K562 (cell line): ENCODE data around the gene AGBL1.

Experiments used
- EZH2 ChIP-seq: IDR thresholded peaks from 2 replicates; pipeline ENCODE4 v1.6.1; 2012; ENCODE audit warnings: low read depth, mild to moderate bottlenecking, inconsistent platforms, low read length, borderline replicate concordance
- PHF8 ChIP-seq: fragments of 200-600 bp; sonication (generic); IDR thresholded peaks from 2 replicates; pipeline ENCODE4 v1.6.1; 2012; ENCODE audit warnings: mixed run types, mild to moderate bottlenecking, inconsistent platforms, low read length, moderate library complexity, borderline replicate concordance

DNA sequence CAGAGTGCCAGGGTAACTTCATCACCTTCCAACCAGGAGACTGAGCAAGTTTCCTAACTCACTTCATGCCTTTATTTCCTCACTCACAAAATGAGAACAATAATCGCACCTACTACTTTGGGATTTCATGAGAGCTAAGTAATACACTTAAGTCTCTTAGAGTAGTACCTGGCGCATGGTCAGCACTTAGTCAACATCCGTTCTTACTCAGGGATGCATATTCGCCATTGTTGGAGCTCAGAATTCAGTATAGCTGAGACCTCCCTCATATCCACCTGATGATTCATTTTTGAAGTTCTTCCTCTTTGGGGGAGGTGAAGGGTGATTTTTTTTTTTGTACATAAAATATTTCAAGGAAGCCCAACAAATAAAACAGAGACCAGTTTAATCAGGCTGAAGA, 188.2 kb downstream of the AGBL1 start:
- TF ChIP-seq EZH2, result no peak
- no peak for TF ChIP-seq PHF8
